WTC11 (cell line): ENCODE measurements around the gene MYH10. TPM values are rescaled to one million over a fixed set of nuclear protein-coding genes. Genes with fewer than 3 reads are reported as not detected.

ENCODE experiments used
- ATAC-seq: fragments of 200-7000 bp; cut with Tn5 transposase; 2 replicates; pipeline ENCODE4 v1.10.0; 2021; ENCODE audit warnings: mild to moderate bottlenecking, moderate library complexity
- CTCF ChIA-PET: fragments of 300-600 bp; sonication (Branson Sonifier 250); formaldehyde crosslinking; loops from one replicate; lab custom pipeline; 2021; ENCODE audit warnings: antibody characterized with exemption; lab: Charles Lee
- POLR2A ChIA-PET: fragments of 350-600 bp; sonication (Branson Sonifier 250); formaldehyde crosslinking; loops from one replicate; lab custom pipeline; 2021; ENCODE audit warnings: antibody characterized with exemption; lab: Charles Lee
- DNase-seq: peaks from one replicate; pipeline ENCODE4 v3.0.0; 2021; ENCODE audit warnings: low spot score
- H3K27ac Mint-ChIP-seq: 2 replicates; pipeline ENCODE4 v1.8.0; 2021; ENCODE audit warnings: mixed read lengths
- H3K27me3 Mint-ChIP-seq: 2 replicates; pipeline ENCODE4 v1.8.0; 2021; ENCODE audit warnings: low read depth, mild to moderate bottlenecking, moderate library complexity, mixed read lengths
- H3K36me3 Mint-ChIP-seq: 2 replicates; pipeline ENCODE4 v1.8.0; 2021; ENCODE audit warnings: mixed read lengths
- H3K4me1 Mint-ChIP-seq: 2 replicates; pipeline ENCODE4 v1.8.0; 2022; ENCODE audit warnings: mixed read lengths
- H3K4me3 Mint-ChIP-seq: 2 replicates; pipeline ENCODE4 v1.8.0; 2021; ENCODE audit warnings: mild to moderate bottlenecking, moderate library complexity, mixed read lengths
- H3K9me3 Mint-ChIP-seq: 2 replicates; pipeline ENCODE4 v1.8.0; 2021; ENCODE audit warnings: mixed read lengths
- CREM ChIP-seq: sonication (generic); formaldehyde crosslinking; IDR thresholded peaks from 2 replicates; pipeline ENCODE4 v1.8.1; 2022; ENCODE audit warnings: mild to moderate bottlenecking, missing genetic modification reagents, moderate library complexity
- GRHL2 ChIP-seq: fragments of 250-450 bp; sonication (Bioruptor Pico); IDR thresholded peaks from 2 replicates; pipeline ENCODE4 v1.8.0; 2022; ENCODE audit warnings: mild to moderate bottlenecking, moderate library complexity; ENCODE audit not compliant: insufficient replicate concordance, severe bottlenecking
- JUN ChIP-seq: sonication (generic); formaldehyde crosslinking; IDR thresholded peaks from 2 replicates; pipeline ENCODE4 v1.8.0; 2023; ENCODE audit warnings: mild to moderate bottlenecking, missing genetic modification reagents
- TCF7 ChIP-seq: sonication (generic); formaldehyde crosslinking; IDR thresholded peaks from 2 replicates; pipeline ENCODE4 v1.8.0; 2022; ENCODE audit warnings: mild to moderate bottlenecking, low read depth, missing genetic modification reagents, moderate library complexity
- ZNF671 ChIP-seq: fragments of 250-450 bp; sonication (Bioruptor Pico); IDR thresholded peaks from 2 replicates; pipeline ENCODE4 v1.8.0; 2021; ENCODE audit warnings: mild to moderate bottlenecking
- total RNA-seq: library from RNA; stranded (reverse); gene quantifications from 3 replicates; pipeline ENCODE4 v1.2.3, GENCODE V29; 2021
- TF ChIP-seq, protein P1 (sequence below): fragments of 250-450 bp; sonication (Bioruptor Pico); IDR thresholded peaks from 2 replicates; pipeline ENCODE4 v1.9.0; 2021; ENCODE audit warnings: mild to moderate bottlenecking
- TF ChIP-seq, protein P2 (sequence below): sonication (generic); formaldehyde crosslinking; IDR thresholded peaks from 2 replicates; pipeline ENCODE4 v1.8.0; 2023; ENCODE audit warnings: mild to moderate bottlenecking, missing genetic modification reagents
- TF ChIP-seq, protein P3 (sequence below): sonication (generic); formaldehyde crosslinking; IDR thresholded peaks from 2 replicates; pipeline ENCODE4 v1.8.1; 2023; ENCODE audit warnings: mild to moderate bottlenecking, missing genetic modification reagents, borderline replicate concordance
- TF ChIP-seq, protein P4 (sequence below): sonication (generic); formaldehyde crosslinking; IDR thresholded peaks from 2 replicates; pipeline ENCODE4 v1.8.1; 2023; ENCODE audit warnings: mild to moderate bottlenecking, moderate library complexity, missing genetic modification reagents
- TF ChIP-seq, protein P5 (sequence below): sonication (generic); formaldehyde crosslinking; IDR thresholded peaks from 2 replicates; pipeline ENCODE4 v1.8.1; 2023; ENCODE audit warnings: mild to moderate bottlenecking, missing genetic modification reagents, moderate library complexity
- TF ChIP-seq, protein P6 (sequence below): sonication (generic); formaldehyde crosslinking; IDR thresholded peaks from 2 replicates; pipeline ENCODE4 v1.8.0; 2023; ENCODE audit warnings: missing genetic modification reagents
- TF ChIP-seq, protein P7 (sequence below): fragments of 250-450 bp; sonication (Bioruptor Pico); IDR thresholded peaks from 2 replicates; pipeline ENCODE4 v1.9.0; 2021; ENCODE audit warnings: mild to moderate bottlenecking, borderline replicate concordance

The MYH10 gene
- total RNA-seq, 1 experiment from 2014 or later: 231 TPM

DNA sequence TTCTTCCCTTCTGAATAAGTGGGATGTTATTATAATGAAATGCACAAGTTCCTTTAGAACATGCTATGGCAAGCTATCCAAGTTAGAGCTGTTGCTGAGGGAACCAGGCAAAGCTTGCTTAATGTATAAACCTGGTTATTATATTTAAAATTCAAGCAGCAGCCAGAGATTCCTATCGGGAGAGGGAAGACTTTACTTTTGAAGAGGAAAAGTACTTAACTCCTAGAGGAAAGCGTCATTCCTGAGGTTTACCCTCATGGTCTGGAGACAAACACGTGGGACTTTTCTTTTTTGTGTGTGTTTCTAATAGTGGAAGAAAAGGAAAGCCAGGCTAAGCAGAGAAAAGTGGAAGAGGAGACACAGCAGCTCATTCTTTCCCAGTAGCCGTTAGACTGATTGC, 39.9 kb upstream of the MYH10 start (continued):
- no peak for TF ChIP-seq GRHL2 (CRISPR knock-in tag)
- TF ChIP-seq, protein P1, sequence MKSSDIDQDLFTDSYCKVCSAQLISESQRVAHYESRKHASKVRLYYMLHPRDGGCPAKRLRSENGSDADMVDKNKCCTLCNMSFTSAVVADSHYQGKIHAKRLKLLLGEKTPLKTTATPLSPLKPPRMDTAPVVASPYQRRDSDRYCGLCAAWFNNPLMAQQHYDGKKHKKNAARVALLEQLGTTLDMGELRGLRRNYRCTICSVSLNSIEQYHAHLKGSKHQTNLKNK (CRISPR knock-in tag): no peak
- TF ChIP-seq, protein P2, sequence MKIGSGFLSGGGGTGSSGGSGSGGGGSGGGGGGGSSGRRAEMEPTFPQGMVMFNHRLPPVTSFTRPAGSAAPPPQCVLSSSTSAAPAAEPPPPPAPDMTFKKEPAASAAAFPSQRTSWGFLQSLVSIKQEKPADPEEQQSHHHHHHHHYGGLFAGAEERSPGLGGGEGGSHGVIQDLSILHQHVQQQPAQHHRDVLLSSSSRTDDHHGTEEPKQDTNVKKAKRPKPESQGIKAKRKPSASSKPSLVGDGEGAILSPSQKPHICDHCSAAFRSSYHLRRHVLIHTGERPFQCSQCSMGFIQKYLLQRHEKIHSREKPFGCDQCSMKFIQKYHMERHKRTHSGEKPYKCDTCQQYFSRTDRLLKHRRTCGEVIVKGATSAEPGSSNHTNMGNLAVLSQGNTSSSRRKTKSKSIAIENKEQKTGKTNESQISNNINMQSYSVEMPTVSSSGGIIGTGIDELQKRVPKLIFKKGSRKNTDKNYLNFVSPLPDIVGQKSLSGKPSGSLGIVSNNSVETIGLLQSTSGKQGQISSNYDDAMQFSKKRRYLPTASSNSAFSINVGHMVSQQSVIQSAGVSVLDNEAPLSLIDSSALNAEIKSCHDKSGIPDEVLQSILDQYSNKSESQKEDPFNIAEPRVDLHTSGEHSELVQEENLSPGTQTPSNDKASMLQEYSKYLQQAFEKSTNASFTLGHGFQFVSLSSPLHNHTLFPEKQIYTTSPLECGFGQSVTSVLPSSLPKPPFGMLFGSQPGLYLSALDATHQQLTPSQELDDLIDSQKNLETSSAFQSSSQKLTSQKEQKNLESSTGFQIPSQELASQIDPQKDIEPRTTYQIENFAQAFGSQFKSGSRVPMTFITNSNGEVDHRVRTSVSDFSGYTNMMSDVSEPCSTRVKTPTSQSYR (CRISPR knock-in tag): no peak
- TF ChIP-seq, protein P3, sequence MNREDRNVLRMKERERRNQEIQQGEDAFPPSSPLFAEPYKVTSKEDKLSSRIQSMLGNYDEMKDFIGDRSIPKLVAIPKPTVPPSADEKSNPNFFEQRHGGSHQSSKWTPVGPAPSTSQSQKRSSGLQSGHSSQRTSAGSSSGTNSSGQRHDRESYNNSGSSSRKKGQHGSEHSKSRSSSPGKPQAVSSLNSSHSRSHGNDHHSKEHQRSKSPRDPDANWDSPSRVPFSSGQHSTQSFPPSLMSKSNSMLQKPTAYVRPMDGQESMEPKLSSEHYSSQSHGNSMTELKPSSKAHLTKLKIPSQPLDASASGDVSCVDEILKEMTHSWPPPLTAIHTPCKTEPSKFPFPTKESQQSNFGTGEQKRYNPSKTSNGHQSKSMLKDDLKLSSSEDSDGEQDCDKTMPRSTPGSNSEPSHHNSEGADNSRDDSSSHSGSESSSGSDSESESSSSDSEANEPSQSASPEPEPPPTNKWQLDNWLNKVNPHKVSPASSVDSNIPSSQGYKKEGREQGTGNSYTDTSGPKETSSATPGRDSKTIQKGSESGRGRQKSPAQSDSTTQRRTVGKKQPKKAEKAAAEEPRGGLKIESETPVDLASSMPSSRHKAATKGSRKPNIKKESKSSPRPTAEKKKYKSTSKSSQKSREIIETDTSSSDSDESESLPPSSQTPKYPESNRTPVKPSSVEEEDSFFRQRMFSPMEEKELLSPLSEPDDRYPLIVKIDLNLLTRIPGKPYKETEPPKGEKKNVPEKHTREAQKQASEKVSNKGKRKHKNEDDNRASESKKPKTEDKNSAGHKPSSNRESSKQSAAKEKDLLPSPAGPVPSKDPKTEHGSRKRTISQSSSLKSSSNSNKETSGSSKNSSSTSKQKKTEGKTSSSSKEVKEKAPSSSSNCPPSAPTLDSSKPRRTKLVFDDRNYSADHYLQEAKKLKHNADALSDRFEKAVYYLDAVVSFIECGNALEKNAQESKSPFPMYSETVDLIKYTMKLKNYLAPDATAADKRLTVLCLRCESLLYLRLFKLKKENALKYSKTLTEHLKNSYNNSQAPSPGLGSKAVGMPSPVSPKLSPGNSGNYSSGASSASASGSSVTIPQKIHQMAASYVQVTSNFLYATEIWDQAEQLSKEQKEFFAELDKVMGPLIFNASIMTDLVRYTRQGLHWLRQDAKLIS (CRISPR knock-in tag): no peak
- TF ChIP-seq, protein P4, sequence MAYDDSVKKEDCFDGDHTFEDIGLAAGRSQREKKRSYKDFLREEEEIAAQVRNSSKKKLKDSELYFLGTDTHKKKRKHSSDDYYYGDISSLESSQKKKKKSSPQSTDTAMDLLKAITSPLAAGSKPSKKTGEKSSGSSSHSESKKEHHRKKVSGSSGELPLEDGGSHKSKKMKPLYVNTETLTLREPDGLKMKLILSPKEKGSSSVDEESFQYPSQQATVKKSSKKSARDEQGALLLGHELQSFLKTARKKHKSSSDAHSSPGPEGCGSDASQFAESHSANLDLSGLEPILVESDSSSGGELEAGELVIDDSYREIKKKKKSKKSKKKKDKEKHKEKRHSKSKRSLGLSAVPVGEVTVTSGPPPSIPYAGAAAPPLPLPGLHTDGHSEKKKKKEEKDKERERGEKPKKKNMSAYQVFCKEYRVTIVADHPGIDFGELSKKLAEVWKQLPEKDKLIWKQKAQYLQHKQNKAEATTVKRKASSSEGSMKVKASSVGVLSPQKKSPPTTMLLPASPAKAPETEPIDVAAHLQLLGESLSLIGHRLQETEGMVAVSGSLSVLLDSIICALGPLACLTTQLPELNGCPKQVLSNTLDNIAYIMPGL (CRISPR knock-in tag): no peak
- TF ChIP-seq ZNF671: no peak

DNA sequence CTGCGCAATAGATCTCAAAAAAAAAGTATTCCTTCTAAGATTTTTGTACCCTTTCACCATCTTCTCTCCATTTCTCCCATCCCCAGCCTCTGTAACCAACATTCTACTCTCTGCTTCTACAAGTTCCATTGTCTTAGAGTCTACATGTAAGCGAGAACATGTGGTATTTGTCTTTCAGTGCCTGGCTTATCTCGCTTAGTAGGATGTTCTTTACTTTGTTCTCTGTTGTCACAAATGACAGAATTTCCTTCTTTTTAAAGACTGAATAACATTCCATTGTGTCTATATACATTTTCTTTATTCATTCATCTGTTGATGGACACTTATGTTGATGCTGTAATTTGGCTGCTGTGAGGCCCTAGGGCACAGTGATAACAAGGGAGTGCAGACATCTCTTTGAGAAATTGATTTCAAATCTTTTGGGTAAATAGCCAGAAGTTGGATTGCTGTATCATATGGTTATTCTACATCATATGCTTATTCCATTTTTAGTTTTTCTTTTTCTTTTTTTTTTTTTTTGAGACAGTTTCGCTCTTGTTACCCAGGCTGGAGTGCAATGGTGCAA, 37.7 kb upstream of the MYH10 start:
- no peak for TF ChIP-seq TCF7 (CRISPR knock-in tag)
- TF ChIP-seq, protein P5, sequence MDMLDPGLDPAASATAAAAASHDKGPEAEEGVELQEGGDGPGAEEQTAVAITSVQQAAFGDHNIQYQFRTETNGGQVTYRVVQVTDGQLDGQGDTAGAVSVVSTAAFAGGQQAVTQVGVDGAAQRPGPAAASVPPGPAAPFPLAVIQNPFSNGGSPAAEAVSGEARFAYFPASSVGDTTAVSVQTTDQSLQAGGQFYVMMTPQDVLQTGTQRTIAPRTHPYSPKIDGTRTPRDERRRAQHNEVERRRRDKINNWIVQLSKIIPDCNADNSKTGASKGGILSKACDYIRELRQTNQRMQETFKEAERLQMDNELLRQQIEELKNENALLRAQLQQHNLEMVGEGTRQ (CRISPR knock-in tag): no peak
- TF ChIP-seq JUN (CRISPR knock-in tag): no peak
- TF ChIP-seq, all 79 proteins: peak for 0
- CTCF ChIA-PET: no interaction called here
- ATAC-seq (no peak), DNase-seq (no peak)
- Mint-ChIP-seq H3K36me3 (no peaks in the 10 kb centered on the region), H3K27ac (no peak overlapping the region), H3K9me3 (no peaks in the 10 kb centered on the region), H3K4me3 (no peak overlapping the region), H3K27me3 (no peaks in the 10 kb centered on the region), H3K4me1 (peaks cover 8% of the 10 kb centered on the region; the same call in 1 of the 2 replicates)
- POLR2A ChIA-PET: no interaction called here

DNA sequence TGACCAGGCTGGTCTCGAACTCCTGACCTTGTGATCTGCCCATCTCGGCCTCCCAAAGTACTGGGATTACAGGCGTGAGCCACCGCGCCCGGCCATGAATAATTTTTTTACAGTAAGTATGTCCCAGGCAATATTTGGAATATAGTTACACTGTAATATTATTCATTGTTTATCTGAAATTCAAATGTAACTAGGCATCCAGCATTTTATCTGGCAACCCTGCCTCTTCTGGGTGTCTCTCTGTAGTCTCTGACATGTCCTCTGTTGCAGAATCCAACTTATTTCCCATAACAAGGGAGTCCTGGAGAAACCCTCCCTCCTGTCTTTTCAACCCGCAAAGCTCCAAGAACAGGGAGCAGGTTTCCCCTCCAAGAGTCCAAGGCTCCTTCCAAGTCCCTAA, 36.9 kb upstream of the MYH10 start:
- no peaks in the 10 kb centered on the region for H3K36me3 Mint-ChIP-seq
- TF ChIP-seq, protein P6, sequence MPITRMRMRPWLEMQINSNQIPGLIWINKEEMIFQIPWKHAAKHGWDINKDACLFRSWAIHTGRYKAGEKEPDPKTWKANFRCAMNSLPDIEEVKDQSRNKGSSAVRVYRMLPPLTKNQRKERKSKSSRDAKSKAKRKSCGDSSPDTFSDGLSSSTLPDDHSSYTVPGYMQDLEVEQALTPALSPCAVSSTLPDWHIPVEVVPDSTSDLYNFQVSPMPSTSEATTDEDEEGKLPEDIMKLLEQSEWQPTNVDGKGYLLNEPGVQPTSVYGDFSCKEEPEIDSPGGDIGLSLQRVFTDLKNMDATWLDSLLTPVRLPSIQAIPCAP (CRISPR knock-in tag): no peak
- TF ChIP-seq CREM (CRISPR knock-in tag): no peak
- TF ChIP-seq, protein P7, sequence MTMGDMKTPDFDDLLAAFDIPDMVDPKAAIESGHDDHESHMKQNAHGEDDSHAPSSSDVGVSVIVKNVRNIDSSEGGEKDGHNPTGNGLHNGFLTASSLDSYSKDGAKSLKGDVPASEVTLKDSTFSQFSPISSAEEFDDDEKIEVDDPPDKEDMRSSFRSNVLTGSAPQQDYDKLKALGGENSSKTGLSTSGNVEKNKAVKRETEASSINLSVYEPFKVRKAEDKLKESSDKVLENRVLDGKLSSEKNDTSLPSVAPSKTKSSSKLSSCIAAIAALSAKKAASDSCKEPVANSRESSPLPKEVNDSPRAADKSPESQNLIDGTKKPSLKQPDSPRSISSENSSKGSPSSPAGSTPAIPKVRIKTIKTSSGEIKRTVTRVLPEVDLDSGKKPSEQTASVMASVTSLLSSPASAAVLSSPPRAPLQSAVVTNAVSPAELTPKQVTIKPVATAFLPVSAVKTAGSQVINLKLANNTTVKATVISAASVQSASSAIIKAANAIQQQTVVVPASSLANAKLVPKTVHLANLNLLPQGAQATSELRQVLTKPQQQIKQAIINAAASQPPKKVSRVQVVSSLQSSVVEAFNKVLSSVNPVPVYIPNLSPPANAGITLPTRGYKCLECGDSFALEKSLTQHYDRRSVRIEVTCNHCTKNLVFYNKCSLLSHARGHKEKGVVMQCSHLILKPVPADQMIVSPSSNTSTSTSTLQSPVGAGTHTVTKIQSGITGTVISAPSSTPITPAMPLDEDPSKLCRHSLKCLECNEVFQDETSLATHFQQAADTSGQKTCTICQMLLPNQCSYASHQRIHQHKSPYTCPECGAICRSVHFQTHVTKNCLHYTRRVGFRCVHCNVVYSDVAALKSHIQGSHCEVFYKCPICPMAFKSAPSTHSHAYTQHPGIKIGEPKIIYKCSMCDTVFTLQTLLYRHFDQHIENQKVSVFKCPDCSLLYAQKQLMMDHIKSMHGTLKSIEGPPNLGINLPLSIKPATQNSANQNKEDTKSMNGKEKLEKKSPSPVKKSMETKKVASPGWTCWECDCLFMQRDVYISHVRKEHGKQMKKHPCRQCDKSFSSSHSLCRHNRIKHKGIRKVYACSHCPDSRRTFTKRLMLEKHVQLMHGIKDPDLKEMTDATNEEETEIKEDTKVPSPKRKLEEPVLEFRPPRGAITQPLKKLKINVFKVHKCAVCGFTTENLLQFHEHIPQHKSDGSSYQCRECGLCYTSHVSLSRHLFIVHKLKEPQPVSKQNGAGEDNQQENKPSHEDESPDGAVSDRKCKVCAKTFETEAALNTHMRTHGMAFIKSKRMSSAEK (CRISPR knock-in tag): no peak
- no peak overlapping the region for H3K27ac Mint-ChIP-seq
- ATAC-seq (no peak), DNase-seq (no peak)
- CTCF ChIA-PET: no interaction called here
- H3K4me1 Mint-ChIP-seq: peaks cover 8% of the 10 kb centered on the region; the same call in 1 of the 2 replicates
- POLR2A ChIA-PET: no interaction called here
- no peaks in the 10 kb centered on the region for H3K27me3 Mint-ChIP-seq
- H3K4me3 Mint-ChIP-seq: no peak overlapping the region
- no peaks in the 10 kb centered on the region for H3K9me3 Mint-ChIP-seq
